Measurements from ENCODE around the gene ZBED2.

- TF ChIP-seq POLR2A (IDR thresholded peaks at IDR 0.05) (no peak), CTCF (IDR thresholded peaks at IDR 0.05) (no peak)
These were observed 14.6 kb upstream of the ZBED2 start for GRCh38 chr3:111609700-111610099.
